Measurements from ENCODE around the gene SDS. TPM values are rescaled to one million over a fixed set of nuclear protein-coding genes. Genes with fewer than 3 reads are reported as not detected.

SDS gene
- polyA plus RNA-seq, 3 donors, result 0.89 to 2.3 (median 1.1) TPM

GRCh38 chr12:113418213-113418879, 14.7 kb upstream of the SDS start:
- H3K27me3 ChIP-seq (ENCODE audit: control insufficient read depth in 2 of 2, insufficient read depth in 2 of 2, low read length in 2 of 2), result no peaks in the 10 kb centered on the region
- no peak overlapping the region for H3K9ac ChIP-seq (ENCODE audit: insufficient read depth, low read length, poor library complexity, severe bottlenecking)
- peak overlapping the region; percentile 6 to 33 for H3K27ac ChIP-seq (ENCODE audit: low read depth in 1 of 2, low read length in 2 of 2)
- 61% methylated on average over 7 of the region's 13 CpGs for WGBS (ENCODE audit: insufficient coverage)
- Mint-ChIP-seq H3K4me3 (peak overlapping the region in 1 of 2 donors; percentile 4), H3K27me3 (ENCODE audit: low read depth in 3 of 3) (peaks cover 0 to 4% (median 0%) of the 10 kb centered on the region in 3 donors), H3K27ac (peak overlapping the region; percentile 61 to 89 (median 78)), H3K4me1 (peaks cover 66% of the 10 kb centered on the region), H3K9me3 (peaks cover 0 to 4% (median 0%) of the 10 kb centered on the region in 7 donors), H3K36me3 (peaks cover 0 to 2% of the 10 kb centered on the region in 2 donors)
- intact Hi-C loops (cut with micrococcal nuclease), result no loop called here
- peaks cover 50 to 66% of the 10 kb centered on the region in 2 donors for H3K4me1 ChIP-seq (ENCODE audit: control insufficient read depth in 1 of 2, insufficient read depth in 2 of 2, low read length in 2 of 2)
- no peaks in the 10 kb centered on the region for H3K9me3 ChIP-seq (replicated peaks in 1 of 2; ENCODE audit: control insufficient read depth in 1 of 2, insufficient read depth in 1 of 2, low read length in 2 of 2)
- H4K20me1 ChIP-seq (ENCODE audit: insufficient read depth, low read length), result no peaks in the 10 kb centered on the region
- no peaks in the 10 kb centered on the region for H3K79me2 ChIP-seq (ENCODE audit: insufficient read depth, low read length)
- H3K4me3 ChIP-seq (replicated peaks in 1 of 3; ENCODE audit: low read depth in 2 of 3, low read length in 3 of 3), result no peak overlapping the region
- no peaks in the 10 kb centered on the region for H3K36me3 ChIP-seq (replicated peaks in 1 of 2; ENCODE audit: control insufficient read depth in 1 of 2, insufficient read depth in 2 of 2, low read length in 2 of 2)
- no peak overlapping the region for H2AFZ ChIP-seq (ENCODE audit: insufficient read depth, low read depth, low read length, poor library complexity, severe bottlenecking)
- no peak overlapping the region for H3K4me2 ChIP-seq (replicated peaks; ENCODE audit: extremely low read depth, low read length, poor library complexity, severe bottlenecking)
- no peak for TF ChIP-seq CTCF (IDR thresholded peaks at IDR 0.05)
- peak; percentile 46 to 70 (median 51) for DNase-seq

GRCh38 chr12:113416091-113416754, 12.5 kb upstream of the SDS start:
- Histone ChIP-seq H3K27me3 (ENCODE audit: control insufficient read depth in 2 of 2, insufficient read depth in 2 of 2, low read length in 2 of 2) (no peaks in the 10 kb centered on the region), H3K36me3 (replicated peaks in 1 of 2; ENCODE audit: control insufficient read depth in 1 of 2, insufficient read depth in 2 of 2, low read length in 2 of 2) (no peaks in the 10 kb centered on the region), H3K4me3 (replicated peaks in 1 of 3; ENCODE audit: low read depth in 2 of 3, low read length in 3 of 3) (peak overlapping the region in 1 of 3 experiments; percentile 23), H2AFZ (ENCODE audit: insufficient read depth, low read depth, low read length, poor library complexity, severe bottlenecking) (no peak overlapping the region), H3K79me2 (ENCODE audit: insufficient read depth, low read length) (no peaks in the 10 kb centered on the region), H3K4me1 (ENCODE audit: control insufficient read depth in 1 of 2, insufficient read depth in 2 of 2, low read length in 2 of 2) (peaks cover 32 to 47% of the 10 kb centered on the region in 2 donors), H3K9ac (ENCODE audit: insufficient read depth, low read length, poor library complexity, severe bottlenecking) (peak overlapping the region; percentile 67), H4K20me1 (ENCODE audit: insufficient read depth, low read length) (no peaks in the 10 kb centered on the region), H3K9me3 (replicated peaks in 1 of 2; ENCODE audit: control insufficient read depth in 1 of 2, insufficient read depth in 1 of 2, low read length in 2 of 2) (no peaks in the 10 kb centered on the region), H3K4me2 (replicated peaks; ENCODE audit: extremely low read depth, low read length, poor library complexity, severe bottlenecking) (peak overlapping the region; percentile 41), H3K27ac (ENCODE audit: low read depth in 1 of 2, low read length in 2 of 2) (peak overlapping the region; percentile 87 to 96)
- peak; percentile 96 to 97 (median 96) for DNase-seq
- peaks cover 0 to 2% of the 10 kb centered on the region in 2 donors for H3K36me3 Mint-ChIP-seq
- WGBS (ENCODE audit: insufficient coverage), result 30% methylated on average over 3 of the region's 6 CpGs
- intact Hi-C loops (cut with micrococcal nuclease), result no loop called here
- no peak for TF ChIP-seq CTCF (IDR thresholded peaks at IDR 0.05)
- H3K4me1 Mint-ChIP-seq, result peaks cover 46% of the 10 kb centered on the region
- H3K4me3 Mint-ChIP-seq, result peak overlapping the region in 1 of 2 donors; percentile 55
- peak overlapping the region; percentile 95 to 99 (median 97) for H3K27ac Mint-ChIP-seq
- peaks cover 0 to 4% (median 0%) of the 10 kb centered on the region in 7 donors for H3K9me3 Mint-ChIP-seq
- H3K27me3 Mint-ChIP-seq (ENCODE audit: low read depth in 3 of 3), result peaks cover 0 to 4% (median 0%) of the 10 kb centered on the region in 3 donors

Measured in CD14-positive monocyte (primary cell).